Ishikawa (cell line): ENCODE results near the gene ACER3.
A peak's percentile ranks its signal among the peaks of the same experiment; 100 is the strongest.

Experiments
- CEBPB ChIP-seq: IDR thresholded peaks from 2 replicates; pipeline ENCODE4 v1.6.1; 2012
- CREB1 ChIP-seq: IDR thresholded peaks from 2 replicates; pipeline ENCODE4 v1.6.1; 2012; ENCODE audit warnings: low read depth
- EGR1 ChIP-seq: IDR thresholded peaks from 2 replicates; pipeline ENCODE4 v1.6.1; 2012
- EP300 ChIP-seq: IDR thresholded peaks from 2 replicates; pipeline ENCODE4 v1.6.1; 2012; ENCODE audit warnings: borderline replicate concordance
- MAX ChIP-seq: IDR thresholded peaks from 2 replicates; pipeline ENCODE4 v1.6.1; 2012
- RAD21 ChIP-seq: IDR thresholded peaks from 2 replicates; pipeline ENCODE4 v1.6.1; 2012; ENCODE audit warnings: low read depth
- REST ChIP-seq: IDR thresholded peaks from 2 replicates; pipeline ENCODE4 v1.6.1; 2012; ENCODE audit warnings: low read depth, mild to moderate bottlenecking
- TAF1 ChIP-seq: IDR thresholded peaks from 2 replicates; pipeline ENCODE4 v1.6.1; 2012; ENCODE audit warnings: low read depth, mild to moderate bottlenecking
- TCF12 ChIP-seq: IDR thresholded peaks from 2 replicates; pipeline ENCODE4 v1.6.1; 2012; ENCODE audit warnings: low read depth
- TEAD4 ChIP-seq: IDR thresholded peaks from 2 replicates; pipeline ENCODE4 v1.6.1; 2012
- USF1 ChIP-seq: IDR thresholded peaks from 2 replicates; pipeline ENCODE4 v1.6.1; 2012
- YY1 ChIP-seq: IDR thresholded peaks from 2 replicates; pipeline ENCODE4 v1.6.1; 2012; ENCODE audit warnings: low read depth

GRCh38 chr11:76918941-76919386 is 58.2 kb downstream of the ACER3 start:
- TF ChIP-seq RAD21 (peak; percentile 77), MAX (no peak), TEAD4 (no peak), EGR1 (no peak), REST (no peak), TAF1 (no peak), EP300 (no peak), CEBPB (no peak), CREB1 (no peak), USF1 (no peak), YY1 (no peak), TCF12 (no peak)
